Epithelial cell of proximal tubule (primary cell): ENCODE measurements around the gene SHANK1. TPM values are rescaled to one million over a fixed set of nuclear protein-coding genes. Genes with fewer than 3 reads are reported as not detected.
"Not testable (repeated sequence)": the region's sequence is repeated elsewhere in the genome, so short reads cannot be mapped to it uniquely, and the experiment has no call there.

ENCODE experiments used
- DNase-seq: peaks from one replicate; pipeline ENCODE4 v3.0.0-alpha.2; 2011; ENCODE audit warnings: low read depth
- H3K4me3 ChIP-seq: 2 replicates; pipeline ENCODE4 v1.5.1; 2011; ENCODE audit warnings: low read depth, mild to moderate bottlenecking, low read length
- total RNA-seq: library from RNA; depleted of rRNA; stranded (reverse); fragments of >200 nt; gene quantifications from 2 replicates; pipeline ENCODE4 v1.2.3, GENCODE V29; 2015
- TF ChIP-seq, protein P1 (sequence below): conservative IDR thresholded peaks from 2 replicates; pipeline ENCODE4 v1.5.1; 2012; ENCODE audit warnings: low read depth, mild to moderate bottlenecking, low read length

The SHANK1 gene
- total RNA-seq, 1 donor from 2014 or later: 0.29 TPM

DNA sequence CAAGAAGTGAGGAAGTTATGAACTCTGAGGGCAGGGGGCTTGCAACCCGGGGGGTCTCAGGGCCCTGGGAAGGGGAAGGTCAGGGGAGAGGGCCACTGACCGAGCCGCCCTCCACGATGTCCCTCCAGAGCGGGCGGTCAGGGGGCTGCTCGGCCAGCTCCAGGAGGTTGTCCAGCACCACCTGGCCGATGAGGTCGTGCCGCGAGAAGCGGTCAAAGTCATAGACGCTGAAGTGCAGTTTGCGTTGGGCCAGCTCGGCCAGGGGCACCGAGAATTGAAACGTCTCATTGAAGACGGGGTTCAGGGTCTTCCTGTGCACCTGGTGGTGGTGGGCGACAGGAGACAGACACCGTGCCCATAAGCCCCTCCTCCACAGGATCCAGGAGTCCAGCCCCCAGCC lies 90.4 kb downstream of the SHANK1 start:
- H3K4me3 ChIP-seq: no peak overlapping the region
- DNase-seq: no peak
- TF ChIP-seq, protein P1, sequence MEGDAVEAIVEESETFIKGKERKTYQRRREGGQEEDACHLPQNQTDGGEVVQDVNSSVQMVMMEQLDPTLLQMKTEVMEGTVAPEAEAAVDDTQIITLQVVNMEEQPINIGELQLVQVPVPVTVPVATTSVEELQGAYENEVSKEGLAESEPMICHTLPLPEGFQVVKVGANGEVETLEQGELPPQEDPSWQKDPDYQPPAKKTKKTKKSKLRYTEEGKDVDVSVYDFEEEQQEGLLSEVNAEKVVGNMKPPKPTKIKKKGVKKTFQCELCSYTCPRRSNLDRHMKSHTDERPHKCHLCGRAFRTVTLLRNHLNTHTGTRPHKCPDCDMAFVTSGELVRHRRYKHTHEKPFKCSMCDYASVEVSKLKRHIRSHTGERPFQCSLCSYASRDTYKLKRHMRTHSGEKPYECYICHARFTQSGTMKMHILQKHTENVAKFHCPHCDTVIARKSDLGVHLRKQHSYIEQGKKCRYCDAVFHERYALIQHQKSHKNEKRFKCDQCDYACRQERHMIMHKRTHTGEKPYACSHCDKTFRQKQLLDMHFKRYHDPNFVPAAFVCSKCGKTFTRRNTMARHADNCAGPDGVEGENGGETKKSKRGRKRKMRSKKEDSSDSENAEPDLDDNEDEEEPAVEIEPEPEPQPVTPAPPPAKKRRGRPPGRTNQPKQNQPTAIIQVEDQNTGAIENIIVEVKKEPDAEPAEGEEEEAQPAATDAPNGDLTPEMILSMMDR: no peak

DNA sequence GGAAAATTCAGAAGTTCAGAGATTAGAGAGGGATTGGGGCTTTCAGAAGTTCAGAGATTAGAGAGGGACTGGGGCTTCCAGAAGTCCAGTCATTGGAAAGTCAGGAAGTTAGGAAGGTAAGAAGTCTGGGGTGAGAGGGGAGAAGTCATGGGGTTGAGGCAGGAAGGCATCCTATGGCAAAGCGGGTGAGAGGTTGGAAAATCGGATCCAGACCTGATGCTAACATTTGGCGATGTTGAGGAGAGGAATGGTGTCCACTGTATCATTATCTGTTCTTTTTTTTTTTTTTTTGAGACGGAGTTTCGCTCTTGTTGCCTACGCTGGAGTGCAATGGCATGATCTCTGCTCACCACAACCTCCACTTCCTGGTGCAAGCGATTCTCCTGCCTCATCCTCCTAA lies 91.1 kb downstream of the SHANK1 start:
- TF ChIP-seq, protein P1: no peak
- no peak for DNase-seq
- H3K4me3 ChIP-seq: no peak overlapping the region

DNA sequence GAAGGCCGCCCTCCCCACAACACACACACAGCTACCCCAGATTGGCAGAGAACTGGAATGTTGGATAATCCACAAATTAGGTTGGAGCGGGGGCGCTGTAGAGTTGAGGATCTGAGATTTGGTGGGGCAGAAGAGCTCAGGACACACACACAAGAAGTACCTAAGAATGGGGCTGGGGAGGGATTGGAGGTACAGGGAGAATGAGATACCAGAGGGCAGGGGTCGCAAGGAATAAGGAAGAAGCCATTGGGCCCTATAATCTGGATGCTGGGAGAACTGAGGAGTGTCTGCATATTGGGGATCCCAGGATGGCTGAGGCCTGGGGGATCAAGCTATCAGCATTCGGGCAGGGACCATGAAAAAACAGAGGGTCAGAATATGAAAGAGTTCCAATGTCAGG lies 91.5 kb downstream of the SHANK1 start:
- TF ChIP-seq, protein P1: no peak
- DNase-seq: no peak
- no peak overlapping the region for H3K4me3 ChIP-seq

DNA sequence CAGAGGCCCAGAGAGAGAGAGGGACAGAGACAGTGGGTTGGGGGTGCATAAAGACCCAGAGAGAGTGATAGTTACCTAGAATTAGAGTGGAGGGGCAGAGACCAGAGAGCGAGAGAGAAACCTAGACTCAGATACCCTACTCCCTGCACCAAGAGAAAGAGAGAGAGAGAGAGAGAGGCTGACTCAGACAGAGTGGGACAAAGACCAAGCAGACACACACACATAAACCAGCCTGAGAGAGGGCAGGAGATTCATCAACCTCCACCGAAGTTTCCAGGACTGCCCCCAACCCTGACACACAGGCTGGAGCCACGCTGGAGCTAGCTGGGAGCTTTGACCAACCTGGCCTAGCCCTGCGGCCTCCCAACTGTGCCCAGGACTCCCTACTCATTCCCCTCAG lies 92.8 kb downstream of the SHANK1 start:
- no peak for DNase-seq
- no peak overlapping the region for H3K4me3 ChIP-seq
- TF ChIP-seq, protein P1: no peak

DNA sequence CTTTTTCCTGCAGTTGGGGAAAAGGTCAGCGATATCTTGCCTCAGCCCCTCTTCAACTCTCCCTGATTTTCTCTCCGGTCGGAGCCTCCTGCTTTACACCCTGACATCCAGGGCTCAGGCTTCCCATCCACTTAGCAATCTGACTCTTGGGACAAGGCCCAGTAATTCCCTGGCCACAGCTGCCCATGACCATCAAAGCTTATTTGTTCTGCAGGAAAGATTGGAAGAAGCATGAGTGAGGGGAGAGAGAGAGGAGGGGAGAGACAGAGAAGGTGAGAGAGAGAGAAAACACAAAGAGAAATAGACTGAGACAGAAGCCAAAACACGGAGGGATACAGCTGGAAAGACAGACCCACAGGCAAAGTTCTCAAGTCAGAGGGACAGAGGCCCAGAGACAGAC lies 93.6 kb downstream of the SHANK1 start:
- no peak for DNase-seq
- TF ChIP-seq, protein P1: no peak
- no peak overlapping the region for H3K4me3 ChIP-seq

DNA sequence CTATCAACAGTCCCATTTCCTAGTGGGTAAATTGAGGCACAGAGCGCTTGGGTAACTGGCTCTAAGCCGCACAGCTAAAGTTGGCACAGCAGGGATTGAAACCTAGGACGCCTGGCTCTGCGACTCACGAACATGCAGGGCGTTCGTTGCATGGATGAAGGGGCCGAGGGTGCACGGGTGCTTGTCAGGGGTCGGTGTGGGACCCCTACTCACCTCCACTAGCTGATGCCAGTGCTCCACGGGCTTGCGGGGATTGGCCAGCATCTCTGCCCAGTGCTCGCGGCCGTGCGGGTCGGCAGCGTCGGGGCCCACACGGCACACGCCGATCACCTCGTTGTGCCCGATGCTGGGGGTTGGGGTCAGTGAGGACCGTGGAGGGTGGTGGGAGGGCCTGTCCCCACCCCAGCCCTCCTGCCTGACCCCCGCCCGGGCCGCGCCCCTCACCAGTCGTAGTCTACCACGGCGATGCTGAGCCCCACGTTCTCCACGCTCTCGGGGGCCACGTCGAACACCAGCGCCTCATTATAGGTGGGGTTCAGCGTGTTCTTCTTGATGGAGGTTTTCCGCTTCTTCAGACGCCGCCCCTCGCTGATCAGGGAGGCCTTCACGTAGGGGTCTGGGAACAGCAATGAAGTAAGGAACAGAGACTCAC lies 94.5 kb downstream of the SHANK1 start:
- TF ChIP-seq, protein P1: no peak
- no peak for DNase-seq
- H3K4me3 ChIP-seq: no peak overlapping the region

DNA sequence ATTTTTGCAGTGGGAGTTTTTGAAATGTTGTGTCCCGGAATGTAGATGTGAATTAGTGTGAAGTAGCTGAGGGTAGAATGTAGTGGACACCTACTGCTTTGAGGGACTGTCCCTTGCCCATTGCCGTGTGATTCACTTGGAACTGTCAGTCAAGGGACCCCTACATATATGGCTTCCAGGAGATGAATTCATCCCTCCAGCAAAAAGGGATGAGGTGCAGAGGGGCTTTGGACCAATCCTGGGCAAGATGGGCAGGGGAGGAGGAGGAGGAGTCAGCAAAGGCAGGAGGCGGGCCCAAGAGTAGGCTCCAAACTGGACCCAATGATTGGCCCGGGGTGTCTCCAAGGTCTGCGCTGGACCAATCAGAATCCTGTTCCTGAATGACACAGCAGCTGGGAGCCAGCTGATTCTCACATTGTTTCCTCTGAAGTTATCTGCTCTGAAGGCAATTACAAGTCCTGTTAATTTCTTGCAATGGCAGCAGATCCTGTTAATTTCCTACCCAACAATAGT lies 99.2 kb downstream of the SHANK1 start:
- not testable (repeated sequence) for DNase-seq, H3K4me3 ChIP-seq

DNA sequence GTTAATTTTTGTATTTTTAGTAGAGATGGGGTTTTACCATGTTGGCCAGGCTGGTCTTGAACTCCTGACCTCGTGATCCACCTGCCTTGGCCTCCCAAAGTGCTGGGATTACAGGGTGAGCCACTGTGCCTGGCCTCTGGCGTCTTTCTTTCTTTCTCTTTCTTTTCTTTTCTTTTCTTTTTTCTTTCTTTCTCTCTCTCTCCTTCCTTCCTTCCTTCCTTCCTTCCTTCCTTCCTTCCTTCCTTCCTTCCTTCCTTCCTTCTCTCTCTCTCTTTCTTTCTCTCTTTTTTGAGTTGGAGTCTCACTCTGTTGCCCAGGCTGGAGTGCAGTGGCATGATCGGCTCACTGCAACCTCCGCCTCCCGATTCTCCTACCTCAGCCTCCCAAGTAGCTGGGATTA lies 100.4 kb downstream of the SHANK1 start:
- not testable (repeated sequence) for H3K4me3 ChIP-seq, DNase-seq

DNA sequence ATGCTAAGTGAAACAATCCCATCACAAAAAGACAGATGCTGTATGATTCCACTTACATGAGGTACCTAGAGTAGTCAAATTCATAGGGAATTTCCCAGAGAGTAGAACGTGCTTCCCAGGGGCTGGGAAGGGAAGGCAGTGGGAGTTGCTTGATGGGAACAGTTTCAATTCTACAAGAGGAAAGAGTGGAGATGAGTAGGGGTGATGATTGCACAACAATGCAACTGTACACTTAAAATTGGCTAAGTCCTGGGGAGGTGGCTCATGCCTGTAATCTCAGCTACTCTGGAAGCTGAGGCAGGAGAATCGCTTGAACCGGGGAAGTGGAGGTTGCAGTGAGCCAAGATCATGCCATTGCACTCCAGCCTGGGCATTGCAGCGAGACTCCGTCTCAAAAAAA lies 101.2 kb downstream of the SHANK1 start:
- not testable (repeated sequence) for DNase-seq, H3K4me3 ChIP-seq

DNA sequence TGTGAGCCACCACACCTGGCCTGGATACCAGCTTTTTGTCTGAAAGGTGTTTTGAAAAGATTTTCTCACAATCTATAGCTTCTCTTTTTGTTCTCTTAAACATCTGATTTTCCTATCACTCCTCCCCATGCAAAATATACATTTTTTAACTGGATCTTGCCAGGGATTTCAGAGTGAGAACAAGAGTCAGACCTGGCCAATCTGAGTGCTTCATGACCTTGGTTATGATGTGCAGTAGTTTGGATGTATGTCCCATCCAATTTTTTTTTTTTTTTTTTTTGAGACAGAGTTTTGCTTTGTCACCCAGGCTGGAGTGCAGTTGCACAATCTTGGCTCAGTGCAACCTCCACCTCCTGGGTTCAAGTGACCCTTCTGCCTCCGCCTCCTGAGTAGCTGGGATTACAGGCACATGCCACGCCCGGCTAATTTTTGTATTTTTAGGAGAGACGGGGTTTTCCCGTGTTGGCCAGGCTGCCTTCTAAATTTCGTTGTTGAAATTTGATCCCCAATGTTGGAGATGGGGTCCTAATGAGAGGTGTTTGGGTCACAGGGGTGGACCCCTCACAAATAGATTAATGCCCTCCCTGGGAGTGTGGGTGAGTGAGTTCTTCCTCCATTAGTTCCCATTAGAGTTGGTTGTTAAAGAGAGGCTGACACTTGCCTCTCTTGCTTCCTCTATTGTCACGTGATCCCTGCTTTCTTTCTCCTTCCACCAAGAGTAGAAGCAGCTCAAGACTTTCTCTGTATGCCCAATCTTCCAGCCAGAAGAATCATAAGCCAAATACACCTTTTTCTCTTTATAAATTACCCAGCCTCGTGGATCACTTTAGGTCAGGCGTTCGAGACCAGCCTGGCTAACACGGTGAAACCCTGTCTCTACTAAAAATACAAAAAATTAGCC lies 106.8 kb downstream of the SHANK1 start:
- not testable (repeated sequence) for H3K4me3 ChIP-seq, DNase-seq
